Measurements from ENCODE around the gene ZNF311.
A peak's percentile ranks its signal among the peaks of the same experiment; 100 is the strongest.
"Not testable (repeated sequence)": the region's sequence is repeated elsewhere in the genome, so short reads cannot be mapped to it uniquely, and the experiment has no call there.

Gene ZNF311

GRCh38 chr6:28977341-28978132 is 27.6 kb downstream of the ZNF311 start:
- DNase-seq (ENCODE audit: low spot score in 2 of 2) (no peak), ATAC-seq (no peak)
- Mint-ChIP-seq H3K27ac (peak overlapping the region; percentile 54), H3K9me3 (no peaks in the 10 kb centered on the region), H3K4me3 (peak overlapping the region; percentile 58), H3K36me3 (peaks cover 25% of the 10 kb centered on the region), H3K4me1 (peaks cover 42% of the 10 kb centered on the region)

GRCh38 chr6:28976677-28977076 is 28.4 kb downstream of the ZNF311 start:
- Mint-ChIP-seq H3K27ac (no peak overlapping the region), H3K36me3 (peaks cover 16% of the 10 kb centered on the region), H3K4me1 (peaks cover 36% of the 10 kb centered on the region), H3K4me3 (peak overlapping the region; percentile 58), H3K9me3 (no peaks in the 10 kb centered on the region)
- ATAC-seq (no peak), DNase-seq (ENCODE audit: low spot score in 2 of 2) (no peak)

- ATAC-seq (no peak), DNase-seq (ENCODE audit: low spot score in 2 of 2) (no peak)
- H3K9me3 Mint-ChIP-seq = no peaks in the 10 kb centered on the region
- H3K27ac Mint-ChIP-seq = no peak overlapping the region
- H3K4me1 Mint-ChIP-seq = peaks cover 19% of the 10 kb centered on the region
- H3K36me3 Mint-ChIP-seq = peaks cover 5% of the 10 kb centered on the region
- H3K4me3 Mint-ChIP-seq = no peak overlapping the region
Measured at GRCh38 chr6:28974505-28974904, 30.6 kb downstream of the ZNF311 start.

GRCh38 chr6:28970056-28970455 is 35.1 kb downstream of the ZNF311 start:
- H3K36me3 Mint-ChIP-seq; DNase-seq (ENCODE audit: low spot score in 2 of 2); H3K4me1 Mint-ChIP-seq; ATAC-seq; H3K9me3 Mint-ChIP-seq; H3K27ac Mint-ChIP-seq; H3K4me3 Mint-ChIP-seq: not testable (repeated sequence)

GRCh38 chr6:28969129-28969528 is 36.0 kb downstream of the ZNF311 start:
- Mint-ChIP-seq H3K36me3 (no peaks in the 10 kb centered on the region), H3K4me1 (no peaks in the 10 kb centered on the region), H3K27ac (no peak overlapping the region), H3K4me3 (no peak overlapping the region), H3K9me3 (peaks cover 3% of the 10 kb centered on the region)
- DNase-seq (ENCODE audit: low spot score in 2 of 2) (no peak), ATAC-seq (no peak)

- no peak for ATAC-seq
- DNase-seq (ENCODE audit: low spot score in 2 of 2) = no peak
- Mint-ChIP-seq H3K36me3 (no peaks in the 10 kb centered on the region), H3K4me1 (no peaks in the 10 kb centered on the region), H3K9me3 (peaks cover 3% of the 10 kb centered on the region), H3K4me3 (no peak overlapping the region), H3K27ac (no peak overlapping the region)
Measured at GRCh38 chr6:28968476-28968875, 36.6 kb downstream of the ZNF311 start.

- no peak for ATAC-seq
- DNase-seq (ENCODE audit: low spot score in 2 of 2) = no peak
- peaks cover 3% of the 10 kb centered on the region for H3K9me3 Mint-ChIP-seq
- H3K36me3 Mint-ChIP-seq = no peaks in the 10 kb centered on the region
- H3K4me3 Mint-ChIP-seq = no peak overlapping the region
- no peak overlapping the region for H3K27ac Mint-ChIP-seq
- no peaks in the 10 kb centered on the region for H3K4me1 Mint-ChIP-seq
Measured at GRCh38 chr6:28965706-28966105, 39.4 kb downstream of the ZNF311 start.

- no peak for ATAC-seq
- Mint-ChIP-seq H3K9me3 (no peaks in the 10 kb centered on the region), H3K36me3 (no peaks in the 10 kb centered on the region), H3K4me3 (no peak overlapping the region), H3K27ac (no peak overlapping the region), H3K4me1 (no peaks in the 10 kb centered on the region)
- peak in 1 of 2 donors; percentile 33 for DNase-seq (ENCODE audit: low spot score in 2 of 2)
Measured at GRCh38 chr6:28960846-28961500, 44.1 kb downstream of the ZNF311 start.

GRCh38 chr6:28958561-28959243 is 46.4 kb downstream of the ZNF311 start:
- H3K4me1 Mint-ChIP-seq, H3K27ac Mint-ChIP-seq, H3K9me3 Mint-ChIP-seq, ATAC-seq, H3K36me3 Mint-ChIP-seq, H3K4me3 Mint-ChIP-seq: not testable (repeated sequence)
- peak in 1 of 2 donors; percentile 20 for DNase-seq (ENCODE audit: low spot score in 2 of 2)

GRCh38 chr6:28957795-28958314 is 47.3 kb downstream of the ZNF311 start:
- not testable (repeated sequence) for H3K4me1 Mint-ChIP-seq, H3K4me3 Mint-ChIP-seq, ATAC-seq, H3K9me3 Mint-ChIP-seq, H3K27ac Mint-ChIP-seq
- DNase-seq (ENCODE audit: low spot score in 2 of 2) = peak in 1 of 2 donors; percentile 25
- H3K36me3 Mint-ChIP-seq = peaks cover 14% of the 10 kb centered on the region

GRCh38 chr6:28956331-28956730 is 48.8 kb downstream of the ZNF311 start:
- H3K36me3 Mint-ChIP-seq = peaks cover 19% of the 10 kb centered on the region
- DNase-seq (ENCODE audit: low spot score in 2 of 2) = no peak
- no peak overlapping the region for H3K4me3 Mint-ChIP-seq
- H3K4me1 Mint-ChIP-seq = peaks cover 9% of the 10 kb centered on the region
- ATAC-seq = no peak
- H3K9me3 Mint-ChIP-seq = no peaks in the 10 kb centered on the region
- H3K27ac Mint-ChIP-seq = no peak overlapping the region

- Mint-ChIP-seq H3K4me3 (peak overlapping the region; percentile 73), H3K9me3 (no peaks in the 10 kb centered on the region), H3K4me1 (peaks cover 9% of the 10 kb centered on the region), H3K27ac (peak overlapping the region; percentile 91), H3K36me3 (peaks cover 28% of the 10 kb centered on the region)
- DNase-seq (ENCODE audit: low spot score in 2 of 2) (no peak), ATAC-seq (no peak)
Measured at GRCh38 chr6:28953585-28954258, 51.4 kb downstream of the ZNF311 start.

- H3K9me3 Mint-ChIP-seq = no peaks in the 10 kb centered on the region
- peak; percentile 30 to 78 for DNase-seq (ENCODE audit: low spot score in 2 of 2)
- ATAC-seq = peak; percentile 74
- peaks cover 9% of the 10 kb centered on the region for H3K4me1 Mint-ChIP-seq
- H3K27ac Mint-ChIP-seq = peak overlapping the region; percentile 91
- H3K4me3 Mint-ChIP-seq = peak overlapping the region; percentile 73
- H3K36me3 Mint-ChIP-seq = peaks cover 28% of the 10 kb centered on the region
Measured at GRCh38 chr6:28953039-28953584, 52.0 kb downstream of the ZNF311 start.

GRCh38 chr6:28949656-28950195 is 55.4 kb downstream of the ZNF311 start:
- not testable (repeated sequence) for DNase-seq (ENCODE audit: low spot score in 2 of 2); H3K9me3 Mint-ChIP-seq; H3K27ac Mint-ChIP-seq; H3K4me1 Mint-ChIP-seq; ATAC-seq; H3K4me3 Mint-ChIP-seq
- H3K36me3 Mint-ChIP-seq = peaks cover 29% of the 10 kb centered on the region

Measured in stimulated activated effector memory CD8-positive, alpha-beta T cell treated with anti-CD3 and anti-CD28 coated beads, Interleukin-12 subunit alpha, Interleukin-12 subunit beta, amount 100 ng/mL, for 72 hours (primary cell).